ENCODE results near the gene WAPL.

Gene WAPL

GRCh38 chr10:86524225-86524962 lies 2.8 kb upstream of the WAPL start:
- WGBS, 2 experiments (ENCODE audit: insufficient coverage in 2 of 2): 20% methylated on average over 1 of the region's 1 CpG; no CpG with 5 or more reads in 1 of the 2 experiments
- H3K4me3 ChIP-seq (ENCODE audit: extremely low read depth, insufficient read depth, low read length, poor library complexity, severe bottlenecking): no peak overlapping the region

GRCh38 chr10:86523348-86523747 lies 1.8 kb upstream of the WAPL start:
- H3K36me3 ChIP-seq (ENCODE audit: control insufficient read depth, insufficient read depth, low read length): peaks cover 5% of the 10 kb centered on the region
- peaks cover 4% of the 10 kb centered on the region for H3K4me1 ChIP-seq (ENCODE audit: control insufficient read depth, insufficient read depth, low read length, poor library complexity, severe bottlenecking)
- H3K4me3 ChIP-seq (ENCODE audit: extremely low read depth, insufficient read depth, low read length, poor library complexity, severe bottlenecking): no peak overlapping the region
- no peak overlapping the region for H3K27ac ChIP-seq (ENCODE audit: low read depth, low read length, severe bottlenecking)
- H3K9me3 ChIP-seq (ENCODE audit: control insufficient read depth, low read length): no peaks in the 10 kb centered on the region
- WGBS, 2 experiments (ENCODE audit: insufficient coverage in 2 of 2): 25 to 40% methylated on average over 1 of the region's 1 CpG

More at GRCh38 chr10:86524225-86524962, 2.8 kb upstream of the WAPL start:
- Histone ChIP-seq H3K27ac (ENCODE audit: low read depth, low read length, severe bottlenecking) (no peak overlapping the region), H3K4me1 (ENCODE audit: control insufficient read depth, insufficient read depth, low read length, poor library complexity, severe bottlenecking) (peaks cover 4% of the 10 kb centered on the region), H3K9me3 (ENCODE audit: control insufficient read depth, low read length) (no peaks in the 10 kb centered on the region), H3K36me3 (ENCODE audit: control insufficient read depth, insufficient read depth, low read length) (no peaks in the 10 kb centered on the region)

- 8 to 18% methylated on average over 3 to 10 of the region's 11 CpGs for WGBS, 2 experiments (ENCODE audit: insufficient coverage in 2 of 2)
- Histone ChIP-seq H3K9me3 (ENCODE audit: control insufficient read depth, low read length) (no peaks in the 10 kb centered on the region), H3K4me1 (ENCODE audit: control insufficient read depth, insufficient read depth, low read length, poor library complexity, severe bottlenecking) (peaks cover 4% of the 10 kb centered on the region), H3K36me3 (ENCODE audit: control insufficient read depth, insufficient read depth, low read length) (peaks cover 13% of the 10 kb centered on the region), H3K4me3 (ENCODE audit: extremely low read depth, insufficient read depth, low read length, poor library complexity, severe bottlenecking) (peak overlapping the region; percentile 80), H3K27ac (ENCODE audit: low read depth, low read length, severe bottlenecking) (no peak overlapping the region)
These were observed 891 bp upstream of the WAPL start for GRCh38 chr10:86522510-86522855.

GRCh38 chr10:86520871-86521677 lies 518 bp downstream of the WAPL start:
- 0% methylated on average over 24 to 42 of the region's 70 CpGs for WGBS, 2 experiments (ENCODE audit: insufficient coverage in 2 of 2)
- peaks cover 27% of the 10 kb centered on the region for H3K36me3 ChIP-seq (ENCODE audit: control insufficient read depth, insufficient read depth, low read length)
- H3K4me1 ChIP-seq (ENCODE audit: control insufficient read depth, insufficient read depth, low read length, poor library complexity, severe bottlenecking): peaks cover 4% of the 10 kb centered on the region
- H3K4me3 ChIP-seq (ENCODE audit: extremely low read depth, insufficient read depth, low read length, poor library complexity, severe bottlenecking): peak overlapping the region; percentile 80
- peak overlapping the region; percentile 72 for H3K27ac ChIP-seq (ENCODE audit: low read depth, low read length, severe bottlenecking)
- H3K9me3 ChIP-seq (ENCODE audit: control insufficient read depth, low read length): no peaks in the 10 kb centered on the region

- Histone ChIP-seq H3K4me3 (ENCODE audit: extremely low read depth, insufficient read depth, low read length, poor library complexity, severe bottlenecking) (no peak overlapping the region), H3K27ac (ENCODE audit: low read depth, low read length, severe bottlenecking) (no peak overlapping the region), H3K4me1 (ENCODE audit: control insufficient read depth, insufficient read depth, low read length, poor library complexity, severe bottlenecking) (peaks cover 4% of the 10 kb centered on the region), H3K36me3 (ENCODE audit: control insufficient read depth, insufficient read depth, low read length) (peaks cover 50% of the 10 kb centered on the region), H3K9me3 (ENCODE audit: control insufficient read depth, low read length) (no peaks in the 10 kb centered on the region)
- 100% methylated on average over 1 of the region's 3 CpGs for WGBS, 2 experiments (ENCODE audit: insufficient coverage in 2 of 2)
These were observed 2.8 kb downstream of the WAPL start for GRCh38 chr10:86518781-86519180.

- H3K4me3 ChIP-seq (ENCODE audit: extremely low read depth, insufficient read depth, low read length, poor library complexity, severe bottlenecking): no peak overlapping the region
- WGBS, 2 experiments (ENCODE audit: insufficient coverage in 2 of 2): 89 to 100% methylated on average over 1 to 2 of the region's 2 CpGs
- H3K9me3 ChIP-seq (ENCODE audit: control insufficient read depth, low read length): no peaks in the 10 kb centered on the region
- H3K4me1 ChIP-seq (ENCODE audit: control insufficient read depth, insufficient read depth, low read length, poor library complexity, severe bottlenecking): peaks cover 9% of the 10 kb centered on the region
- H3K27ac ChIP-seq (ENCODE audit: low read depth, low read length, severe bottlenecking): no peak overlapping the region
- peaks cover 74% of the 10 kb centered on the region for H3K36me3 ChIP-seq (ENCODE audit: control insufficient read depth, insufficient read depth, low read length)
These were observed 9.5 kb downstream of the WAPL start for GRCh38 chr10:86512137-86512536.

GRCh38 chr10:86511027-86511865 lies 10.3 kb downstream of the WAPL start:
- Histone ChIP-seq H3K27ac (ENCODE audit: low read depth, low read length, severe bottlenecking) (no peak overlapping the region), H3K36me3 (ENCODE audit: control insufficient read depth, insufficient read depth, low read length) (peaks cover 65% of the 10 kb centered on the region), H3K9me3 (ENCODE audit: control insufficient read depth, low read length) (no peaks in the 10 kb centered on the region), H3K4me1 (ENCODE audit: control insufficient read depth, insufficient read depth, low read length, poor library complexity, severe bottlenecking) (peaks cover 18% of the 10 kb centered on the region), H3K4me3 (ENCODE audit: extremely low read depth, insufficient read depth, low read length, poor library complexity, severe bottlenecking) (no peak overlapping the region)
- 88 to 94% methylated on average over 2 to 4 of the region's 5 CpGs for WGBS, 2 experiments (ENCODE audit: insufficient coverage in 2 of 2)

- Histone ChIP-seq H3K27ac (ENCODE audit: low read depth, low read length, severe bottlenecking) (no peak overlapping the region), H3K36me3 (ENCODE audit: control insufficient read depth, insufficient read depth, low read length) (peaks cover 54% of the 10 kb centered on the region), H3K4me1 (ENCODE audit: control insufficient read depth, insufficient read depth, low read length, poor library complexity, severe bottlenecking) (peaks cover 18% of the 10 kb centered on the region), H3K4me3 (ENCODE audit: extremely low read depth, insufficient read depth, low read length, poor library complexity, severe bottlenecking) (no peak overlapping the region), H3K9me3 (ENCODE audit: control insufficient read depth, low read length) (no peaks in the 10 kb centered on the region)
- 95 to 100% methylated on average over 3 of the region's 3 CpGs for WGBS, 2 experiments (ENCODE audit: insufficient coverage in 2 of 2)
These were observed 12.4 kb downstream of the WAPL start for GRCh38 chr10:86509145-86509544.

GRCh38 chr10:86508217-86508616 lies 13.4 kb downstream of the WAPL start:
- WGBS, 2 experiments (ENCODE audit: insufficient coverage in 2 of 2): 94 to 96% methylated on average over 6 of the region's 6 CpGs
- Histone ChIP-seq H3K4me1 (ENCODE audit: control insufficient read depth, insufficient read depth, low read length, poor library complexity, severe bottlenecking) (peaks cover 18% of the 10 kb centered on the region), H3K36me3 (ENCODE audit: control insufficient read depth, insufficient read depth, low read length) (peaks cover 54% of the 10 kb centered on the region), H3K27ac (ENCODE audit: low read depth, low read length, severe bottlenecking) (peak overlapping the region; percentile 57), H3K4me3 (ENCODE audit: extremely low read depth, insufficient read depth, low read length, poor library complexity, severe bottlenecking) (no peak overlapping the region), H3K9me3 (ENCODE audit: control insufficient read depth, low read length) (no peaks in the 10 kb centered on the region)

GRCh38 chr10:86506499-86506898 lies 15.1 kb downstream of the WAPL start:
- peak overlapping the region; percentile 17 for H3K27ac ChIP-seq (ENCODE audit: low read depth, low read length, severe bottlenecking)
- peaks cover 48% of the 10 kb centered on the region for H3K36me3 ChIP-seq (ENCODE audit: control insufficient read depth, insufficient read depth, low read length)
- 86% methylated on average over 2 to 3 of the region's 4 CpGs for whole genome bisulfite sequencing, 2 experiments (ENCODE audit: insufficient coverage in 2 of 2)
- no peak overlapping the region for H3K4me3 ChIP-seq (ENCODE audit: extremely low read depth, insufficient read depth, low read length, poor library complexity, severe bottlenecking)
- H3K9me3 ChIP-seq (ENCODE audit: control insufficient read depth, low read length): no peaks in the 10 kb centered on the region
- peaks cover 18% of the 10 kb centered on the region for H3K4me1 ChIP-seq (ENCODE audit: control insufficient read depth, insufficient read depth, low read length, poor library complexity, severe bottlenecking)

Measured in mesodermal cell (in vitro differentiated cells).